GM03348 (cell line): ENCODE data around the gene IRX3.

Experiments
- DNase-seq: peaks from one replicate; pipeline ENCODE4 v3.0.0; 2012; ENCODE audit warnings: low spot score

The IRX3 gene

DNA sequence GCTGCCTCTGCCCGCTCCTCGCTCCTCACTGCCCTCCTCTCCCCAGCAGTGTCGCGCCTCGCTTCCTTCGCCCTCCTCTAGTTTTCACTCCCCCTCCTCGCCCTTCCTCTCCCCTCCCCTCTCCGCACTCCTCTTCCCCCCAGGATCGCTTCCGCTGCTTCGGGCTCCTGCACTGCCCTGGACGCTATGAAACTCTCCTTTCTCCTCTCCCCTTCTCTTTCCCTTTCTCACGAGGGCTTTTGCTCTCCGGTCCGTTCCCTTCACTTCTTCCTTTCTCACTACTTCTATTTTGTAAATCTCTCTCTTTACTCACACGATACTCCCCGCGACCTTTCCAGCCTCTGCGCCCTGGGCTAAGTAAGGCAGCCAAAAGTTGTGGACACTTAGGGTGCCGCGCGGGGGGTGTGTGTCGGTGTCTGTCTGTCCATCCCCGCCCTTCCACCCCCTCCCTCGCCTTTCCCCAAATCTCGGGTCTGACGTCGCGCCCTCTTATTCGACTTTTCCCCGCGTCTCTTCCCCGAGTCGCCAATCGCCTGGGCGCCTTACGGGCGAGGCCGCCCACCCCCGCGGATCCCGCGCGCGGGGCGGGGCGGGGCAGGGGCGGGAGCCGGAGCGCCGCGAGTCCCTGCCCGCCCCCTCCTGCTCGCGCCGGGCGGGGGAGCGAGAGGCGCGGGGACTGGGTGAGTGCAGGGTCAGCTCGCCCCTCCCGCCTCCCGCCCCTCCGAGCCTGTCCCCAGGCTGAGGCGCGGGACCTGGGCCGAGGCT lies at the start of gene IRX3:
Gene IRX3, minus strand, starts transcription at position 422 of the 765 bp plus-strand sequence. CDS start 737 bp downstream, outside the sequence.
- DNase-seq = peak; percentile 97

DNA sequence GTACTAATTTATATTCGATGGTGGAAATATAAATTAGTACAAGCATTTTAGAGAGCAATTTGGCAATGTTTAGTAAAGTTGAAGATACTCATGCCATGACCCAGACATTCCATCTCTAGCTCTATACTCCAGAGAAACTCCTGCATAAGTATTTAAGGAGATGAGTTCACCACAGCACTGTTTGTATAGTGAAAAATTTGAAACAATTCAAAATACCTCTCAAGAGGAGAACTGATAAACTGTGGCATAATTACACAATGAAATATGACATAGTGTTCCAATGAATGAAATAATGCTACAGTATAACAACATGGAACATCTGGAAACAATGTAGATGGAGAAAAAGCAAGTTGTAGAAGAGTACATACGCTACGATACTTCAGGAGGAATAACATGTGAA lies 48.6 kb upstream of the IRX3 start:
- DNase-seq = peak; percentile 23

DNA sequence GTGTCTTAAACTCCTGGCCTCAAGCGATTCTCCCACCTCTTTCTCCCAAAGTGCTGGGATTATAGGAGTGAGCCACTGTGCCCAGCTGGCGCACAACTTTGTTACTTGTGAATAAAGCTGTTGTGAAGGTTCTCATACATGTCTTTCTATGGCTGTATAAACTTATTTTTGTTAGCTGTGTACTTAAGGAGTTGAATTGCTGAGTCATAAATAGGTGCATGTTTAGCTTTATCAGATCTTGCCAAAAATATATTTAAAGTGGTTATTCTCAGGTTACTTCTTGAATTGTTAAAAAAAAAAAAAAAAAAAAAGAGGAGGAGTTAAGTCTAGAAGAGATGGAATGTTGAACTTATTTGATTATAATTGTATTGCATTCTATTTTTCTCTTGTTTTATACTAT lies 47.6 kb upstream of the IRX3 start:
- no peak for DNase-seq

DNA sequence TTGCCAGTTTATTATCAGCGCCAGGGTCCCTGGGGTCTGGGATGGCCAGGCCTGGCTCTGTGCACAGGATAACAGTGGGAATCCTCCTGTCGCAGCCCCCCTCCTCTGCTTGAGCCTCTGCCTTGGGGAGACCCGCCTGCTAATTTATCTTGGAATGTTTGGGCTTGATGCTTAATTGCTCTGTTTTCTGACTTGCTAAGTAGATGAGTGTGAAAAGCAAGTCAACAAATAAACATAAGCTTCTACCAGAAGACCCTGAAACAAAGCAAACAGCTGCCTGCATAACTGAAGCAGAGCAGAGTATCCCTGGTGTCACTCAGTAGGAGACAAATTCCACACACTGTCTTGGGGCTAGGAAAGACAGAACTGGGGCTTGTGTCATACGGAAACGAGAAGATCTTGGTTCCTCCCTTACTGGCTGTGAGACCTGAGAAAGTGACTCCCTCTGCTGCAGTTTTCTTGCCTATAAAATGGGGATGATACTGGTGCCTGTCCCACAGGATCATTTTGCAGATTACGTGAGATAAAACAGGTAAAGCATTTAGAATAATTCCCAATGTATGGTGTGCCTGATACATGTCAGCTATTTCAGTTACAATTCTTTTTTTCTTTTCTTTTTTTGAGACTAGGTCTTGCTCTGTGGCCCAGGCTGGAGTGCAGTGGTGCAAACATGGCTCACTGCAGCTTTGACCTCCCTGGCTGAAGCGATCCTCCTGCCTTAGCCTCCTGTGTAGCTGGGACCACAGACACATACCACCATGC lies 44.8 kb upstream of the IRX3 start:
- DNase-seq = no peak

DNA sequence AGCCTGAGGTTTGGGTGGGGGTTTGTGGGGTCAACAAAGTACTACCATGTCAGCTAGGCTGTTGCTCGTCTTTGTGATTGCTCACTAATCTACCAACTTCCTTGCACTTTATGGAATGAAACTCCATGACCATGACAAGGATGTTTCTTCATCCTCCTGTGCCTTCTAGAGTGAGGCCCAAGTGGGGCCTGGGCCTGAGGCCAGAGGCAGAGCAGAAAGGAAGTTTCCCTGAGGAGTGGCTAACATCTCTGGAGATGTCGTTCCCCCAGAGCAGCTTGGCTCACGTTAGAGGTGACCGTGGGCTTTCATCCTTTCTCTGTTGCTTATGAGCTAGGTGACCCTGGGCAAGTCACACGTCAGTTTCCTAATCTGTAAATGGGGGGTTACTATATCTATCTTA lies 41.0 kb upstream of the IRX3 start:
- no peak for DNase-seq

DNA sequence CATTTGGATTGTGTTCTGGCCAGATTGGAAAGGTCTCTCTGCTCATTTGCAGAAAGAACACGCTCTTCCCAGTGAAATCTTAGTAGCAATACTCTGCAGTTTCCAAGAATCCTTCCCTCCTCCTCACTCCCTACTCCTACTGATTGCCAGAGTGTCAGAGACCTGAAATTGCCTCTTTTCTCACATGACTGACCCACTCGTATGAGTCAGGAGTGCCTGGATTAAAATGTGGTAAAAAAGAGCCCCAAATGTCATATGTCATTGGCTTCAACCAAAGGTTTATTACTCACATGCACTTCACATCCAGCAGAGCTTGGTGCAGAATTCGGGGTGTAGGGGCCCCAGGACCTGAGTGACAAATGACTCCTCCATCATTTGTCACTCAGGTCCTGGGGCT lies 39.7 kb upstream of the IRX3 start:
- peak; percentile 64 for DNase-seq

DNA sequence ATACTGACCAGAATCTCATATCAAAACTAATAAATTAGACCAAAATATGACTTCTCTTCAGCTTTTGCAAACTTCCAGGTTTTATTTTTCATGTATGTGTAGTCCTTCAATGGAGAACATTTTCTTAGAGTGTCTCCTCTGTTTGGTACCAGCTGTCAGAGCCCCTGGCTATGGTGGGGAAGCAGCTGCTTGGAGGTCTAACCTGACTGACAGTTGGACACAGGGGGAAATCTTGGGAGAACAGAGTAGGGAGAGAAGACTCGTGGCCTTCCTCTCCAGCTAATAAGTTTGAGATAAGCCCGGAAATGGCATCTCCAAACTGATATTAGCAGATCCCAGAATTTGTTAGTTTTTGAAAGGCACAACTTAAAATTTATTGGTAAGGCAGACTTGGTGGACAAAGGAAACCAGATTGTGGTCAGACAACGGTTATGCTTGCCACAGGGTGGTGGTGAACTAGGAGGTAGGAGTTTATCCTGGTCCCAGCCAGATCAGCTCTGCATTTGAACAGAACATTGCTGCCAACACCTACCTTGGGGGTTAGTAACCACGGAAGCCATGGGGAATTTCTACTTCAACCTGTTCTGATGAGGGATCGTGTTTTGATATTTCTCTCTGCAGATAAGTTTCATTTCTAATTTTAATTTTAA lies 39.2 kb upstream of the IRX3 start:
- DNase-seq = no peak

DNA sequence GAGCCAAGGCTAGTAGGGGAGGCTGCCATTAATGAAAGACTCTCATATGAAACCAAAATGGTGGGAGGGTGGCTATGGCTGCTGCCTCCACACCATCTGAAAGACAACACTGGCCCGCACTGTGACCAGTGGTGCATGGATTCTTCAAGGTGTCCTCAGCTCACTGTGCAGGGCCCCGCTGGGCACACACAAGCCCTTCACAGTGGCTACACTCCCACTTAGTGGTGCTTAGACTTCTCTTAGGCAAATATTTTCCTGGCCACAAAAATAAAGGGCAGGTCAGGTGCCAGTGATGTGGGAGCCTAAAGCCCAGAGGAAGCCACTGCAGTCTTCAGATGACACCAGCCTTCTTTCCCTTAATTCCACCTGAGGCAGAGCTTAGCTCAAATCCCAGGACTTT lies 38.1 kb upstream of the IRX3 start:
- no peak for DNase-seq

DNA sequence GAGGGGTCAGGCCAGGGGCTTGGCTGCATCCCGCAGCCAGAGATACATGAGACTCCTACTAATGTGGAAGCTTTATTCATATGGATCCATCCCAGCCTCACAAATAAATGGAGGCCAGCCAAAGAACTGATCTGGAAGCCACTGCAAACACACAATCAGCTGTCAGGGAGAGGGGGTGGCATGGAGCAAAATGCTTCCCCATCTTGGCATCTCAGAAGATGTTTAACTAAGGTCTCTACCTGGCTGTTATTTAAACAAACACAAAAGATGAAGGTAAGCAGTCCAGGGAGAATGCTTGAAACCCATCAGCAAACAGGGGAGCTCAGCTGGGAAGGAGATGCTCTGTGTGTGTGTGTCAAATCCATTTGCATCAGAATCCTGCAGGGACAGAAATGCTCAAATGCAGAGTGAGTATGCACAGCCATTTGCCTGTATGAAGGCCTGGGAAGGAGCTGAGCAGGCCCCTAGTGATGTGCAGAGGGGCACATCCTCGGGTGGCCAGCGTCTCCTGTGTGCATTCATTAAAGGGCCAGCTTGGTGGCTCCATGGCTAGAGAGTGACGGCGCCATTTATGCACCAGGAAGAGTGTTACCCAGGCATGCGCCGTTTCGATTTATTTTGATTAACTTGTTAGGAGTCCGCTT lies 34.2 kb upstream of the IRX3 start:
- DNase-seq = no peak

DNA sequence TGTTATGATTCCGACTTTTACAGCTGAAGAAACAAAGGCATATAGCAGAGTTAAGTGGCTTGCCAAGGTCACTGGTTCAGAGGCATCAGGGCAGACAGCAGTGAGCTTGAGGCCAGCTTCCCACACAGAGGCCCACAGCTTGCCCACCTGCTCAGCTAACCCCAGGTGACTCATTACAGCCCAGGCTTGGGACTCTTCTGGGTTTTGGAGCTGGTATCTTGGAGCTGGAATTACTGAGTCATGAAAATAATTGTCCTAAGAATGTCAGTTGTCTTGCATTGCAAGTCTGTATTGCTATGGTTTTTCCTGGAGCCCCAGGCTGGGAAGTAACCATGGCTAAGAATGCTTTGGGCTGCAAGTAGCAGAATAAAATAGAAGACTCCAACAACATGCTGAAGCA lies 32.4 kb upstream of the IRX3 start:
- DNase-seq = peak; percentile 24

DNA sequence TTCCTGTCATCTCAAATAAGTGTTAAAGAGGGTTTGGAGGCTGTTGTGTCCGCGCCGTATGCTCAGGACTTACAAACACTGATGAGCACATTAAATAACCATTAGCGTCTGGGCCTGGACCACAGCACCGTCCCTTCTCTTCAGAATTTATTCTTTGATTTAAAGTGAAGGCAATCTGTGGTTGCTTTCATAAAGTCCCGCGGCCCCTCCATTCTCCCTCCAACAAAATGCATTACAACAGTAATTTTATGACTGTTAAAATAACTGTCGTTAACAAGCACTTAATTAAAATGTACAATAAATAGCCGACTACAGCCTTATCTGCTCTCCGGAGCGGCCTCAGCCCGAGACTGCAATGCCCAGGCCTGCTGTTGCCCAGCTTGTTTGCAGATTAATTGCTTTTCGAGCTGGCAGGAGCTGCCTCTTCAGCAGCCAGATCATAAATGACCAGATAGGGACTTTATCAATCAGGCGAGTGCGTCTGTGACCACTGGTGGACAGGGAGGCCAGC lies 30.6 kb upstream of the IRX3 start:
- no peak for DNase-seq

DNA sequence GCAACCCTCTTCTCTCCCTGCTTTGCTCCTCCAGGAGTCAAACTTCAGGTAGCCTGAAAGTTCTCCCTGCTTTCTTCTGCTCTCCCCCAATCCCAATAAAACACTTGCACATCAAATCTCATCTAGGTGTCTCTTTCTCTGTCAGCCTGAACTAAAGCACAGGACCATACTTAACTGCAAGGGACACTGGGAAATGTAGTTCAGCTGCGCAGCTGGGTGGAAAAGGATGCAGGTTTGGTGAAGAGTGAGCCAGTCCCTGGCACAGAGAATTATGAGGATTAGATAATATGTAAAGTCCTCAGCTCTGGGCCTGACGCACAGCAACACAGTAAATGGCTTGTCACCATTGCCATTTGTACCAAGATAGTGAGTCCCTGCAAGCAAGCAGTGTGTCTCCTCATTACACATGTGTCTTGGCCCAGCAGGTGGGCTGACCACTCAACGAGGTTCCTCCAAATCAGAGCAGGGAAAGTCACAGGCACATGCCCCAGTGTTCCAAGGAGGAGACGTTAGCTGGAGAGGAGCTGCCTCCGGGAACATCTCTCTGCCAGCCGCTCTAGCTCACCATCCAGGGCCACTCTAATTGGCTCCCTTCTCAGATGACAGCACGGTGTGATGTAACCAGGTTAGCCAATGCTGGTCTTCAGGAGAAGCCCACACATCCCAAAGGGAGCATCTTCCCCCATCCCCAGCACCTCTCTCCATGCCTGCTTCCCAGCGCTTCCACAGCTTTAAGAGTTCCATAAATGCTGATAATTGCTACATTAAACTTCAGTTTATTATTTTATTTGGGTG lies 29.7 kb upstream of the IRX3 start:
- DNase-seq = no peak

DNA sequence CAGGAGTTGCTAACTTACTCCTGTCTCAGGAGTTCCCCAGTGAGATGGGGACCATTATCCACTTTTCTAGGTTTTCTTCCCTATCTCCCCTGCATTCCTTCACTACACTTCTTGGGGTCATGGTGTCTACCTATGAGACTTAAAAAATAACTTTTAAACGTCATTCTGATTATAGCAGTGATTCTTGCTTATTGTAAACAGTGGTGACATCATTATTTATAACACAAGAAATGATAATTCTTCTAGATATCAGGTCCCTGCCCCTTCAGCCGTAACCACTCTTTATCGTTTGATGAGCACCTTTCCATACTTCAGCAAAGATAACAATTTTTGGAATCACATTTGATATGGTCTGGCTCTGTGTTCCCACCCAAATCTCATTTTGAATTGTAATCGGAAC lies 27.2 kb upstream of the IRX3 start:
- DNase-seq = no peak

DNA sequence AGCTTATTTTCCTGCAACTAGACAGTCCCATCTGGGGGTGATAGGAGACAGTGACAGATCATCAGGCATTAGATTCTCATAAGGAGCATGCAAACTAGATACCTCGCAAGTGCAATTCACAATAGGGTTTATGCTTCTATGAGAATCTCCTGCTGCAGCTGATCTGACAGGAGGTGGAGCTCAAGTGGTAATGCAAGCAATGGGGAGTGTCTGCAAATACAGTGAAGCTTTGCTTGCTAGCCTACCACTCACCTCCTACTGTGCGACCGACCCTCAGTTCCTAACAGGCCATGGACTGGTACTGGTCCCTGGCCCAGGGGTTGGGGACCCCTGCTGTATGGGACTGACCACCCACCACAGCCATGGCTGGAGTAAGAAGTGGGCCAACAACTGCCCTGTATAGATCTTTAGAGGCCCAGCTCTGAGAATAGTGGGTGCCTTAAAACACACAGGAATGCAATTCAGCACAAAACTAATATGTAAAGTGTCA lies 26.0 kb upstream of the IRX3 start:
- no peak for DNase-seq

DNA sequence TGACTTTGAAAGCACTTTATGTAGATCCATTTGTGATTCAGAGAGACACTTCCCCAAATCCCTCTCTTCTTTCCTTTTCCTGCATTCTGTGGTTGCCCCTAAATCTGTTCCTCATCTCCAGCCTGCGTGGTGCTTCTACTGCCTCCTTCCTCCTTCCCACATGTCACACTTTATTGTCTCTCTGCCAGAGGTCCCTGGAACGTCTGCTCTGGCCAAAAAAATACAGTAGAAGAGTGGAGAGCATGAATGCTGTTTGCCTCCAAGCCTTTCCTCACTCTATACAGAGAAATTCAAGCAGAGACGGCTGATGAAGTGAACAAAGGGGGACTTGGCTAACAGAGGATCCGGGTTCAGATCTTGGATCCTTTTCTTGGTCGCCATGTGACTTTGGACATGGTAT lies 22.8 kb upstream of the IRX3 start:
- DNase-seq = no peak

DNA sequence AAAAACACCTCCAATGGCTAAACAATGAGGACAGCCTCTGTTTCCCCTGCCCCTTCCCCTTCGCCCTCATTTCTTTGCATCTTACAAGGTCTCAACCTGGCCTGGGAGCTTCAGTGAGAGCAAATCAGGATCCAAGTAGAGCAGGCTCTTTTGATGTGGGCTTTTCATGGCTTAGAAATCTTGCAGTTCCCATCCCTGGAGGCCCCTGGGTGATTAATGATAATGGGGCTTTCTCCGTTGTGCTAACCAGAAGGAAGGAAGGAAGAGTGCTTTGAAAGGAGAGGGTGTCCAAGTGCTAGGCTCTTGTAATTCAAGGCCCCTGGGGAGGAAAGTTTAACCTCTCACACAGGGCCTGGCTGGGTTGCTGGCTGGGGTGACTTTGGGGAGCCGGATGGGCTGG lies 18.5 kb upstream of the IRX3 start:
- no peak for DNase-seq

DNA sequence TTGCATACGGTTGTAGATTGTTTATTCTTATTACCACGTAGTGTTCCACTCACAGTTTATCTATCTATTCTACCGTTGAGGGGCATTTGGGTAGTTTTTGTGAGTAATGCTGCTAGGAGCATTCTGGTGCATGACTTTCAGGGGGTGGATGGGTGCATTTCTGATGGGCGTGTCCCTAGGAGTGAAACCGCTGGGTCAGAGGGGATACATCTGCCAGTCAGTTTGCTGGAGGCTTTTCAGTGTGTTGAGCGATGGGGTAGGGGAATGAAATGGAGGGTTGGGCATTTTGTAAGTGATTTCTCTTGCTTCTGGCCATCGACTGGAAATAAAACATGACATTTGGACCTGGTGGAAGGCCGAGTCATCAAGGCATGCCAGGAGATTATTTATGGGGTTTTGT lies 17.0 kb upstream of the IRX3 start:
- DNase-seq = no peak

DNA sequence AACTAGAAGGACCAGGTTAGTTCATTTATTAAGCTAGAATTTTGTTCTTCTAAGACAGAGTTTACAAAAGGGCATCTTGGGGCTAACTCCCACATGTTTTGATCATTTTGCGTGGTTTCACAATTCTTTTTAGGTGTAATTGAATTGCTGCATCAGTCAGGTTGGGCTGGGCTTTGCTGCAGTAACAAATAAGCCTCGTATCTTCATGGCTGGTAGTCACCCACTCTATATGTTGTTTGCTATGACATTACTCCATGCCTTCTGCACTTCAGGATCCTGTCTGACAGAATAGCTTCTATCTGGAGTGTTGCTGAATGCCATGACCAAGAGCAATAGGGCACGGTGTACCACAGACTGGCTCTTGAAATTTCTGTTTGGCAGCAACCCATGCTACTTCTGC lies 10.6 kb upstream of the IRX3 start:
- DNase-seq = no peak

DNA sequence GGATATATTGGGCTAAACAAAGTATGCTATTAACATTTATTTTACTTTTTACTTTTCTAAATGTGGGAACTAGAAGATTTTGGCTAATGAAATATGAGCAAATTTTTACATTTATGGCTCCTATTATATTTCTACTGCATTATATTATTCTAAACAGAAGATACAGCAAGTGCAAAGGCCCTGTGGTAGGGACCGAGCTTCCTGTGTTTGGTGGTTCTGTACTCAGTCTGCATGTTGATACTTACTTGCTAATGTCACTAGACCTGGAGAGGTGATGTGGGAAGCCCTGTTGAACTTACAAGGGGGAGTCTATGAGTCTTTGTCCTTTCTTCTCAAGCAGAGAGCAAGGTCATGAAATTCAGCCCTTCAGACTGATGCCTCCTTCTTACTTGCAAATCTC lies 10.0 kb upstream of the IRX3 start:
- no peak for DNase-seq

DNA sequence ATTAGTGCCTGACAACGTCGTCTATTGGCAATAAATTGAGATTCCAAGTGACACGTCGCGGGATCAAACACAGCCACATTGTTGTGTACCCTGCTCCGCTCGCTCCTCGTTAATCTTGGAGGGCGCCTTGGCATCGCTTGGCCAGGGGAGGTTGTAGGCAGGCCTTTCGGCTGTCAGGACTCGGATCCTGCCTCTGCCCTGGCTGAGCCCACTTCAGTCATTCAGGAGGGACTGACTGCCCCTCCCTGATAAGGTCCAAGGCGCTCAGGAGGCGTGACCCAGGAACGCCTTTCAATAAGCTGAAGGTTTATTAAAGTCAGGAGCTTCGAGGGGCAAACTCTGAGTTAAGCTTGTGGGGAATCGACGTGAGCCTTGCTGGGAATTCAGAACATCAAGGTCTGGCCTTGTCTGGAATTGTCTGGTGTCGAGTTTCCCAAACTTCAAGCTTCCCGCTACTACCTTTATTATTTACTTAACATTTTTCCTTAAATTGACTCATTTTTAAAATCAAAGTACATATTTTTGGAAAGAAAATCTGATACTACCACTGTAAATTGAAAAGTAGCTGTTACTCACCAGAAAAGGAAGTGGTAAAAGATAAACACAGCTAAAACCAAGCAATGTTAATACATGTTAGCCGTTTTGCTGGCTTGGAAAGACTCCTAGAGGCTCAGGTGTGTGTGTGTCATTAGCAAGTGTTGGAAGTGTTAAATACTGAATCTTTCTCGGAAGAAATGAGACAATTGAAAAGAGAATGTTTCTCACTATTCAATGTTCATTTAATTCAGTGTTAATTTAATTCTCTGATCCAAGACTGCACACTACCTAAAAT lies 5.3 kb upstream of the IRX3 start:
- no peak for DNase-seq
